Keratinocyte (primary cell): ENCODE data around the gene XPO1. TPM values are rescaled to one million over a fixed set of nuclear protein-coding genes. Genes with fewer than 3 reads are reported as not detected.
A peak's percentile ranks its signal among the peaks of the same experiment; 100 is the strongest.
"Not testable (repeated sequence)": the region's sequence is repeated elsewhere in the genome, so short reads cannot be mapped to it uniquely, and the experiment has no call there.

Source experiments
- DNase-seq: peaks from one replicate; pipeline ENCODE4 v3.0.0-alpha.2; 2011; ENCODE audit warnings: low read depth, missing footprints, low spot score
- FAIRE-seq: peaks from 2 replicates; lab custom pipeline; 2011; peaks lifted over from hg19 to GRCh38; lab: Jason Lieb, UNC
- H2AFZ ChIP-seq: 2 replicates; pipeline ENCODE4 v1.6.0; 2012; ENCODE audit warnings: low read length, control low read depth, inconsistent platforms; ENCODE audit not compliant: control insufficient read depth
- H3K27ac ChIP-seq: 2 replicates; pipeline ENCODE4 v1.5.1; 2011; ENCODE audit warnings: low read length; ENCODE audit not compliant: control insufficient read depth, insufficient read depth
- H3K27me3 ChIP-seq: 3 replicates; pipeline ENCODE4 v1.6.0; 2011; ENCODE audit warnings: low read length; ENCODE audit not compliant: control insufficient read depth, insufficient read depth; ENCODE audit errors: extremely low read depth
- H3K36me3 ChIP-seq, 2 experiments: 2 replicates in 1 of 2; 3 replicates in 1 of 2; pipeline ENCODE4 v1.5.1; 2011; ENCODE audit warnings: low read length in 2 of 2, mild to moderate bottlenecking in 1 of 2; ENCODE audit not compliant: control insufficient read depth in 2 of 2, insufficient read depth in 2 of 2; ENCODE audit errors: extremely low read depth in 1 of 2
- H3K4me1 ChIP-seq: 3 replicates; pipeline ENCODE4 v1.5.1; 2011; ENCODE audit warnings: low read length; ENCODE audit not compliant: control insufficient read depth, insufficient read depth; ENCODE audit errors: extremely low read depth
- H3K4me2 ChIP-seq: 3 replicates; pipeline ENCODE4 v1.6.0; 2011; ENCODE audit warnings: low read depth, low read length; ENCODE audit not compliant: control insufficient read depth, insufficient read depth; ENCODE audit errors: extremely low read depth
- H3K4me3 ChIP-seq, 3 experiments: fragments of 200-600 bp in 1 of 3; sonication (generic) in 1 of 3; 2 replicates in 2 of 3; 3 replicates in 1 of 3; pipeline ENCODE4 v1.5.1; 2011 to 2016; ENCODE audit warnings: low read length in 3 of 3, mild to moderate bottlenecking in 3 of 3, control low read depth in 2 of 3, inconsistent platforms in 1 of 3, low read depth in 1 of 3, mixed read lengths in 1 of 3, mixed run types in 1 of 3, moderate library complexity in 1 of 3; ENCODE audit not compliant: control insufficient read depth in 2 of 3, insufficient read depth in 2 of 3; ENCODE audit errors: extremely low read depth in 1 of 3
- H3K79me2 ChIP-seq: 2 replicates; pipeline ENCODE4 v1.6.0; 2012; ENCODE audit warnings: low read length; ENCODE audit not compliant: control insufficient read depth, insufficient read depth
- H3K9ac ChIP-seq: 3 replicates; pipeline ENCODE4 v1.6.0; 2011; ENCODE audit warnings: low read length; ENCODE audit not compliant: control insufficient read depth, insufficient read depth; ENCODE audit errors: extremely low read depth
- H3K9me1 ChIP-seq: 3 replicates; pipeline ENCODE4 v1.6.0; 2011; ENCODE audit warnings: low read length; ENCODE audit not compliant: control insufficient read depth, insufficient read depth; ENCODE audit errors: extremely low read depth
- H3K9me3 ChIP-seq: 2 replicates; pipeline ENCODE4 v1.5.1; 2012; ENCODE audit warnings: low read depth, low read length; ENCODE audit not compliant: control insufficient read depth
- H4K20me1 ChIP-seq: 3 replicates; pipeline ENCODE4 v1.6.0; 2011; ENCODE audit warnings: low read length; ENCODE audit not compliant: control insufficient read depth, insufficient read depth; ENCODE audit errors: extremely low read depth
- EZH2 ChIP-seq: IDR thresholded peaks from one replicate; pipeline ENCODE4 v1.6.1; 2012; ENCODE audit warnings: inconsistent platforms, mild to moderate bottlenecking, low read length, moderate library complexity
- dilution Hi-C: fragments of 300-500 bp; cut with MboI; formaldehyde crosslinking; loops from one replicate; pipeline ENCODE4 v1.7.0; 2020; ENCODE audit warnings: low sequenced_read_pairs; ENCODE audit not compliant: extremely low pct_ligation_motif_present
- polyA plus RNA-seq, 5 experiments: library from polyadenylated mRNA; depleted of rRNA in 3 of 5; stranded (reverse) in 3 of 5; stranded (forward) in 1 of 5; unstranded in 1 of 5; fragments of >200 nt; gene quantifications; 1 replicate in 1 of 5; 2 replicates in 3 of 5; 3 replicates in 1 of 5; pipeline versions ENCODE4 v1.2.1 to v1.2.3, GENCODE V29; 2011 to 2012; ENCODE audit warnings: missing spikeins in 2 of 5, low read depth in 1 of 5, low replicate concordance in 1 of 5
- TF ChIP-seq, protein P1 (sequence below), 3 experiments: IDR thresholded peaks in 1 of 3; conservative IDR thresholded peaks in 1 of 3; optimal IDR thresholded peaks in 1 of 3; 2 replicates in 2 of 3; 3 replicates in 1 of 3; pipeline versions ENCODE3 to v1.5.1; 2011; ENCODE audit warnings: low read length in 3 of 3, mild to moderate bottlenecking in 3 of 3, moderate library complexity in 2 of 3, control low read depth in 1 of 3, inconsistent platforms in 1 of 3; ENCODE audit not compliant: insufficient read depth in 2 of 3; ENCODE audit errors: extremely low read depth in 1 of 3

XPO1 gene
- polyA plus RNA-seq, 1 donor (not counting 4 experiments of a cell fraction or from before 2014, with no cell fraction given): 144 TPM

DNA sequence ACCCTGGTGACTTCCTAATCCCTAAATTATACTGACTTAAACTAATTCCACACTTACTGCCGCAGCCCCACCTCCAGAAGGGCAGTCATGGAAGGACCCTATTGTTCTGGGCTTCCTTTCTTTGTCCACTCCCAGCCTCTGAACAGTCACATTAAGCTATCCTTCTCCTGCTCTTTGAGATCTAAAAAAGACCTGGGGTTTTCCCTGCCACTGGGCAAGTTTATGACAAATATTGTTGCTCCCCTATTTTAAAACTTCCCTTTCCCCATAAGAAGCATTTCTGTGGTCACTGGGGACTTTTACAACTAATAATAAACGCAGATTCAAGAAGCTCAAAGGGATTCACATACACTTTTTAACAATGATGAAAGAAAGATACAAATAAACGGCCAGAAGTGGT is 47.2 kb upstream of the XPO1 start:
- FAIRE-seq: no peak
- dilution Hi-C loops: no loop called here

DNA sequence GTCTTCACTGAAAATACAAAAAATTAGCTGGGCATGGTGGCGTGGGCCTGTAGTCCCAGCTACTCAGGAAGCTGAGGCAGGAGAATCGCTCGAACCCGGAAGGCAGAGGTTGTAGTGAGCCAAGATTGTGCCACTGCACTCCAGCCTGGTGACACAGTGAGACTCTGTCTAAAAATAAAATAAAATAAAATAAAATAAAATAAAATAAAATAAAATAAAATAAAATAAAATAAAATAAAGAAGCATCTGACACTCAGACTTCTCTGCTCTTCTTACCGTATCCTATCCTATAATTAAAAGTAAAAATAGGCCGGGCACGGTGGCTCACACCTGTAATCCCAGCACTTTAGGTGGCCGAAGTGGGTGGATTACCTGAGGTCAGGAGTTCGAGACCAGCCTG is 46.2 kb upstream of the XPO1 start:
- H3K27me3 ChIP-seq, H2AFZ ChIP-seq, H3K36me3 ChIP-seq, DNase-seq, H3K4me3 ChIP-seq, FAIRE-seq, H3K79me2 ChIP-seq, H3K27ac ChIP-seq, H3K9me3 ChIP-seq, H3K4me2 ChIP-seq, H4K20me1 ChIP-seq, H3K9ac ChIP-seq, H3K9me1 ChIP-seq, dilution Hi-C loops: not testable (repeated sequence)
- peaks cover 11% of the 10 kb centered on the region for H3K4me1 ChIP-seq

More for the DNA sequence above, 47.2 kb upstream of the XPO1 start:
- TF ChIP-seq, protein P1, sequence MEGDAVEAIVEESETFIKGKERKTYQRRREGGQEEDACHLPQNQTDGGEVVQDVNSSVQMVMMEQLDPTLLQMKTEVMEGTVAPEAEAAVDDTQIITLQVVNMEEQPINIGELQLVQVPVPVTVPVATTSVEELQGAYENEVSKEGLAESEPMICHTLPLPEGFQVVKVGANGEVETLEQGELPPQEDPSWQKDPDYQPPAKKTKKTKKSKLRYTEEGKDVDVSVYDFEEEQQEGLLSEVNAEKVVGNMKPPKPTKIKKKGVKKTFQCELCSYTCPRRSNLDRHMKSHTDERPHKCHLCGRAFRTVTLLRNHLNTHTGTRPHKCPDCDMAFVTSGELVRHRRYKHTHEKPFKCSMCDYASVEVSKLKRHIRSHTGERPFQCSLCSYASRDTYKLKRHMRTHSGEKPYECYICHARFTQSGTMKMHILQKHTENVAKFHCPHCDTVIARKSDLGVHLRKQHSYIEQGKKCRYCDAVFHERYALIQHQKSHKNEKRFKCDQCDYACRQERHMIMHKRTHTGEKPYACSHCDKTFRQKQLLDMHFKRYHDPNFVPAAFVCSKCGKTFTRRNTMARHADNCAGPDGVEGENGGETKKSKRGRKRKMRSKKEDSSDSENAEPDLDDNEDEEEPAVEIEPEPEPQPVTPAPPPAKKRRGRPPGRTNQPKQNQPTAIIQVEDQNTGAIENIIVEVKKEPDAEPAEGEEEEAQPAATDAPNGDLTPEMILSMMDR (optimal IDR thresholded peaks at IDR 0.05 in 1 of 3, IDR thresholded peaks at IDR 0.05 in 1 of 3, conservative IDR thresholded peaks at IDR 0.05 in 1 of 3; ENCODE audit: extremely low read depth in 1 of 3, insufficient read depth in 2 of 3, low read length in 3 of 3): no peak
- TF ChIP-seq EZH2: no peak
- H3K9ac ChIP-seq: no peak overlapping the region
- H3K9me3 ChIP-seq: no peaks in the 10 kb centered on the region
- no peak overlapping the region for H3K4me2 ChIP-seq
- no peak overlapping the region for H2AFZ ChIP-seq
- H3K4me3 ChIP-seq: no peak overlapping the region
- H3K79me2 ChIP-seq: no peaks in the 10 kb centered on the region
- peaks cover 11% of the 10 kb centered on the region for H3K4me1 ChIP-seq
- no peaks in the 10 kb centered on the region for H3K9me1 ChIP-seq
- H3K27ac ChIP-seq: no peak overlapping the region
- no peak for DNase-seq
- H3K27me3 ChIP-seq: no peaks in the 10 kb centered on the region
- H4K20me1 ChIP-seq: no peaks in the 10 kb centered on the region
- no peaks in the 10 kb centered on the region for H3K36me3 ChIP-seq

DNA sequence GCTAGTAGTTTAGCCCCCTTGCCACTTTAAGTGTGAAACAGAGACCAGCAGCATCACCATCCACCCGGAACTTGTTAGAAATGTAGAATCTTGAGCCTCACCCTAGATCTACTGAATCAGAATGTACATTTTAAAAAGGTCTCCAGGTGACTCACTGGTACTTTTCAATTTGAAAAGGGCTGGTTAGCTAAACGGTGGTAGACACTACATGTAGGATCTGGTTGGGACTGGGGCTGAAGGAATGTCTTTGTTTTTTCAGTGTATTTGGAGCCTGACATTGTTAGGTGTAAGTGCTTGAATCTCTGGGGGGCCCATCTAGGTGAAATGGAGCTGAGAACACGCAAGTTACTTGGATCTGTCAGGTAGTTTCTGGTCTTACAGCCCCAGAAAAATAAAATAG is 44.0 kb upstream of the XPO1 start:
- FAIRE-seq: peak; percentile 66

More for the DNA sequence above, 44.0 kb upstream of the XPO1 start:
- H2AFZ ChIP-seq: peak overlapping the region; percentile 52
- dilution Hi-C loops: no loop called here
- peaks cover 11% of the 10 kb centered on the region for H3K4me1 ChIP-seq
- H3K27me3 ChIP-seq: no peaks in the 10 kb centered on the region
- no peak overlapping the region for H3K4me3 ChIP-seq
- peak overlapping the region; percentile 34 for H3K4me2 ChIP-seq
- H3K27ac ChIP-seq: no peak overlapping the region
- TF ChIP-seq, protein P1 (optimal IDR thresholded peaks at IDR 0.05 in 1 of 3, IDR thresholded peaks at IDR 0.05 in 1 of 3, conservative IDR thresholded peaks at IDR 0.05 in 1 of 3; ENCODE audit: extremely low read depth in 1 of 3, insufficient read depth in 2 of 3, low read length in 3 of 3): no peak
- TF ChIP-seq EZH2: no peak
- H3K9me3 ChIP-seq: no peaks in the 10 kb centered on the region
- H3K9ac ChIP-seq: no peak overlapping the region
- H3K79me2 ChIP-seq: no peaks in the 10 kb centered on the region
- H3K36me3 ChIP-seq: no peaks in the 10 kb centered on the region
- H3K9me1 ChIP-seq: no peaks in the 10 kb centered on the region
- no peaks in the 10 kb centered on the region for H4K20me1 ChIP-seq
- DNase-seq: no peak
